ENCODE data around the gene NELFB.

Gene NELFB

DNA sequence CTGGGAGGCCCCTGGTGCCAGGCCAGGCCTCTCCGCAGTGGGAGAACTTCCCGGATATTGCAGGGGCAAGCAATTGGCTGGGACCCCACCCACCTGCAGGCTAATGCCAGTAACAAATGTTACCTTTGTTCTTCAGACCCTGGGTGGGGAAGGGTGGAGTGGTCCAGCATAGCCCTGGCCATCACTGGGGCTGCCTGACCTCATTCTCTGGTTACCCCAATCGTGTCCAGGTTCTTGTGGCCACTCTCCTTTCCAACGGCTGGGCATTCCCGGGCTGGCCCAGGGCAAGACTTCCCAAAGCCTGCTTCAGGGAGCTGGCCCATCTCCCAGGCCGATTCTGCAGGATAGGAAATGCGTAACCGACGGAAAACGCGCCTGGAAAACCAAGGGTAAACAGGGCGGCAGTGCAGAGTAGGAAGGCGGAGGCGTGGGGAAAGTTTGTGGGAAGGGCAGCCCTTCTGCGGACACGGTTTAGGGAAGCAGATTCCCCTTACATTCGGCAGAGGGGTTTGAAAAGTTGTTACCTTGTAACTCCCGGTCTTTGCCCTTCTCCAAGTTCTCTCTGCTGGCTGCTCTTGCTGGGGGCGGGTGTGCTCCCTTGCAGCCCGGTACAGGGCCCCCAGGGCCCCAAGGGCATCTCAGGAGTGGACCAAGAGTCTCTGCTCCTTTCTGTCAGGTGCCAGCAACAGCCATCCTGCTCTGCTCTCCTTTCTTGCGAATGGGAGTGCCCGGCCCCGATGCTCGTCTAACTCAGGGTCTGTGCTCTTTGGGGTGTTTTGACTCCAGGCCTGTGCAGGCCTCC lies 43.5 kb downstream of the NELFB start:
- H3K4me3 ChIP-seq (ENCODE audit: low read length) = no peak overlapping the region
- TF ChIP-seq CTCF (conservative IDR thresholded peaks at IDR 0.05; ENCODE audit: low read length) = no peak
- no peak for DNase-seq (ENCODE audit: low read depth)

DNA sequence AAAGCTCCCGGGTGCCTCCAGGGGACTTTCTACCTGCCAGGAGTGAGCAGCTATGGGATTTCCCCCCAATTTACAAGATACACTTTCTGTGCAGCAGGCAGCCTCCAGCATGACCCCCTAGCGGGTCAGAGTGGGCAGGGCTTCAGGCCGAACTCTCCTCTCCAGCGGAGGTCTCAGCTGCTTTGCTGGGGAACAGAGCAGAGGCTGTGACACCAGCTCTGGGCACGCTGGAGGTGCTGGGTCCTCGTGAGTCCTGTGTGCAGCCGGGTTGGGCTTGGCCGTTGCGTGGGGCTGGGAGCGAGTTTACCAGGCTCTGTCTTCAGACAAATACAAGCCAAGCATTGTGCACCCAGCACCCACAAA lies 44.1 kb downstream of the NELFB start:
- no peak for DNase-seq (ENCODE audit: low read depth)
- no peak for TF ChIP-seq CTCF (conservative IDR thresholded peaks at IDR 0.05; ENCODE audit: low read length)
- no peak overlapping the region for H3K4me3 ChIP-seq (ENCODE audit: low read length)

GRCh38 chr9:137299938-137300337 lies 44.8 kb downstream of the NELFB start:
- TF ChIP-seq CTCF (conservative IDR thresholded peaks at IDR 0.05; ENCODE audit: low read length) = no peak
- no peak overlapping the region for H3K4me3 ChIP-seq (ENCODE audit: low read length)
- no peak for DNase-seq (ENCODE audit: low read depth)

DNA sequence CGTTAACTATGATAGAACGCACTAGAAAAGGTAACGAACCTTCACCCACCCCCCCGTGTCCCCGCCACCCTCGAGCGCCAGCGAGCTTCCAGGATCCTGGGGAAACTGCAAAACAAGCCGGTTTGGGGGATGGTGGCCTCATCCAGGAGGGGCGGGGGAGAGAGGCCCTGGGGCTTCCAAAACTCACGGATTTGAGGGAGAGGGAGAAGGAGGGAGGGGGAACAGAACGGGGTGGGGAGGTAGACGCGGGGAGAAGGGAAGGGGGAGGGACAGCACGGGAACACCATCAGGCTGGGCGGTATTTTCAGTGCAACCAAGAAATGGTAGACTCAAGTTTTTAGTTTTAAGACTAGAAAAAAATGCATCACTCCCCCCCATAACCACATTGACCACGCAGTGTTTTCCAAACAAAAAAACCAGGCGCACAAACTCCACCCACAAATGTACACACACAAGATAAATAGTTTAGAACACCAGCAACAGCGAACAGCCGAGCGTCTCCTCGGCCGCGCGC lies 45.5 kb downstream of the NELFB start:
- no peak for TF ChIP-seq CTCF (conservative IDR thresholded peaks at IDR 0.05; ENCODE audit: low read length)
- peak overlapping the region; percentile 22; the same call in 1 of the 2 replicates for H3K4me3 ChIP-seq (ENCODE audit: low read length)
- DNase-seq (ENCODE audit: low read depth) = no peak

DNA sequence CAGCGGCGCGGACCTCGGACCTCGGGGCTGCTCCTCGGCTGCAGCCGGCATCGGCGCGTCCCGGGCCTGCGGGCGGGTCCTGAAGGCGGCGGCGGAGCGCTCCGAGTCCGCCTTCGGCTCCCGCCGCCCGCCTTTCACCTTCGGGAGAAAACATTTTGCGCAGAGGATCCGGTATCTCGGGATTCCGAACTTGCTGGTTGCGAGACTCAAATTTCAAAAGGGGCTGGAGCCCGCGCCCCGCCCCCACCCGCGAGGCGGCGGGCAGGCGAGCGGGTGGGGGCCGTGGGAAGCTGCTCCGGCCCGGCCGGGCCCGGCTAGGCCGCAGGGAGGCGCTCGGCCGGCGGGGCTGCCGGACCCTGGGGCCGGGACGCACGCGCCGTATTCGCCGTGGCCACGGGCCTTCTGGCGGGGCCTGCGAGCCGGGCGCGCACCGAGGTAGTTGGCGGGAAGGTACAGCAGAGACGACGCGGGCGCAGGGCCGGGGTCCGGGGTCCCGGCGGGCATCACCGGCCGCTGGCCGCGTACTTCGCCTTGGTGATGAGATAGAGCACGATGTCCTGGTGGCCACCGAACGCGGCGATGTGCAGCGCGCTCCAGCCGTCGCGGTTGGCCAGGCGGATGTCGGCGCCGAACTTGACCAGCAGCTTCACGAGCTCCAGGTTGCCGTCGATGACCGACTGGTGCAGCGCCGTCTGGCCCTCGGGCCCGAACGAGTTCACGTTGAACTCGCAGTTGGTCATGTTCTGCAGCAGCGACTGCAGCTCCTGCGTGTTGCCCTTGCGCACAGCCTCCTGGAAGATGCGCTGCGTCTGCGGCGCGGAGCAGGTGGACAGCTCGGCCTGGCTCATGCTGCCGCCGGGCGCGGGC lies 46.2 kb downstream of the NELFB start:
- TF ChIP-seq CTCF (conservative IDR thresholded peaks at IDR 0.05; ENCODE audit: low read length) = no peak
- H3K4me3 ChIP-seq (ENCODE audit: low read length) = peak overlapping the region; percentile 39
- no peak for DNase-seq (ENCODE audit: low read depth)

GRCh38 chr9:137302118-137302448 lies 47.0 kb downstream of the NELFB start, which contains the start of gene NRARP:
Gene NRARP (minus strand): TSS chr9:137302271. CDS start chr9:137301928, 343 bp downstream.
- no peak for TF ChIP-seq CTCF (conservative IDR thresholded peaks at IDR 0.05; ENCODE audit: low read length)
- peak; percentile 55 for DNase-seq (ENCODE audit: low read depth)

More at GRCh38 chr9:137302118-137302448, 47.0 kb downstream of the NELFB start, which contains the start of gene NRARP:
- peak within 1 kb of the TSS; percentile 41 for H3K4me3 ChIP-seq (ENCODE audit: low read length)
